HK-2 (cell line): ENCODE data around the gene UGP2.

ENCODE experiments used
- DNase-seq: peaks from one replicate; pipeline ENCODE4 v3.0.0-alpha.2; 2018; ENCODE audit not compliant: unreplicated experiment

Gene UGP2

DNA sequence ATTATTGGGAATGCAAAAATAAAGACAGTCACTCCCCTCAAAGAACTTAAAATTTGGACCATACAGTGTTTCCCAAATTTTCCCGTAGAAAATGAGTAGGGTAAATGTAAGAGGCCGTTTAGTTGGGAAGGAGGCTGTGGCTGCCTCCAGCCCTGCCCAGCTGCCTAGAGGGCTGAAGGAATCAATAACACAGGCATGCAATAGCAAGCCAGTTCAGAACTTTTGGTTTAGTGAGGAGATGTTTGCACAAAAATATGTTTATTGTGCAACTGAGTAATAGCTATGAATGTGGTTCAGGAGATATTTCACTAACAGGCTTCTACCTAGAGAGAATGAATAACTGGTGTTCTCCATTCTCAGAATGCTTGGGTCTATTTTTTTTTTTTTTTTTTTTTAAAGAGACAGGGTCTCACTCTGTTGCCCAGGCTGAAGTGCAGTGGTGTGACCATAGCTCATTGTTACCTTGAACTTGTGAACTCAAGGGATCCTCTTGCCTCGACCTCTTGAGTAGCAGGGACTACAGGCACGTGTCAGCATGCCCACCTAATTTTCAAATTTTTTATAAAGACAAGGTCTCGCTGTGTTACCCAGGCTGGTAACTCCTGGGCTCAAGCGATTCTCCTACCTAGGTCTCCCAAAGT lies 23.6 kb downstream of the UGP2 start:
- no peak for DNase-seq

DNA sequence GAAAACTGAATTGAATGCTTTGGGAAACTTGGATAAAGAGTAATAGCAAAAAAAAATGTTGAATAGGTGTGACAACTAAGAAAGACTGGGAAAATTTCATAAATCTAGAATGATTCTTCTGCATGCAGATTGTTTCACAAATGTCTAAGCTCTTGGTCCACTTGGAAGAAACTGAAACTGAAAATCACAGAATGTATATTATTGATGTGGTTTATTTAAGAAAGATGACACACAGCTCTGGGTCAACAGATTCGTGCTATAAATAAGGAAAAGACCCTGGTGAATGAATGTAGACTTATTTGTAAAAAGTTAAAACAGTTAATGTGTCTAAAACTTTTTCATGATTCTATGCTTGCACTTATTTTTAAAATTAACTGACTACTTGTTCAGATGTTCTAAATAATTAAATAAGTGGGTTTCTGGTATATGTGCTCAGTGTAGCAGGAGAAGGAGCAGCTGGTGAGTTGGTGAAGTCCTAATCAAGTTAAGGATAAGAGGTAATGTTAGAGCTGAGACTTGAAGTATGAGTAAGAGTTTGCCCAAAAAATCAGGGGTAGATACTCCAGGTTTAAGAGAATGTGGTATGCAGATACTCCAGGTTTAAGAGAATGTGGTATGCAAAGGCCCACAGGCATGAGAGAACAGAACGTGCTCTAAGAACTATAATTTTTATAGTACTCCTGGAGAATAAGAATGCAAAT lies 24.5 kb downstream of the UGP2 start:
- DNase-seq, result no peak

DNA sequence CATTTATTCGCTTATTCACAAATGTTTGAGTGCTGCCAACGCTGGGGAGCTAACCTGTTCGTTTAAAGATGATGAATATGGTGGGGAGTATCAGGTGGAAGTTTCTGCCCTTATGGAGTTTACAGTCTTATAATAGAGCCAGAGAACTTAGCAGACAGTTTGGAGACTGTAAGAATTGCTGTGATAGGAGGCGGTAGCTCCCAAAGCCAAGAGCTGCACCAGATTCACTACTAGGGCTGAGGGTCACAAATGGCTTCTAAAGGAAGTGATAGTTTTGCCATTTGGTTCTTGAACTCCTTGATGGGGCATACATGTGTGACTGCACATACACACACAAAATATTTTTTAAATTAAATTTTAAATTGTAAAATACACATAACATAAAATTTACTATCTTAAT lies 29.0 kb downstream of the UGP2 start:
- DNase-seq, result no peak

DNA sequence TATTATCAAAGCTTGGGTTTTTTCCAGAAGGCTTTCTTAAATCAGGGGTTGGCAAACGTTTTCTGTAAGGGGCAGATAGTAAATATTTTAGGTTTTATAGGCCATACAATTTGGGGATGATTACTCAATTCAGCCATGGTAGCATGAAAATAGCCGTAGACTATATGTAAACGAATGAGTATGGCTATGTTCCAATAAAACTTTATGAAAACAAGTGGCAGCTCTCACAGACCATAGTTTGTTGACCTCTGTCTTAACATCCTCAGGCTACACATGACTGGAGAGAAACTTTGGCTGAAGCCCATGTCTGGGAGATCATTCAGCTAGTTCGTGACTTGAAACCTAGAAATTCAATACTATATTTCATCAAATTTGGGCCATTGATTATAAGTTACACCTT lies 30.2 kb downstream of the UGP2 start:
- DNase-seq, result no peak

DNA sequence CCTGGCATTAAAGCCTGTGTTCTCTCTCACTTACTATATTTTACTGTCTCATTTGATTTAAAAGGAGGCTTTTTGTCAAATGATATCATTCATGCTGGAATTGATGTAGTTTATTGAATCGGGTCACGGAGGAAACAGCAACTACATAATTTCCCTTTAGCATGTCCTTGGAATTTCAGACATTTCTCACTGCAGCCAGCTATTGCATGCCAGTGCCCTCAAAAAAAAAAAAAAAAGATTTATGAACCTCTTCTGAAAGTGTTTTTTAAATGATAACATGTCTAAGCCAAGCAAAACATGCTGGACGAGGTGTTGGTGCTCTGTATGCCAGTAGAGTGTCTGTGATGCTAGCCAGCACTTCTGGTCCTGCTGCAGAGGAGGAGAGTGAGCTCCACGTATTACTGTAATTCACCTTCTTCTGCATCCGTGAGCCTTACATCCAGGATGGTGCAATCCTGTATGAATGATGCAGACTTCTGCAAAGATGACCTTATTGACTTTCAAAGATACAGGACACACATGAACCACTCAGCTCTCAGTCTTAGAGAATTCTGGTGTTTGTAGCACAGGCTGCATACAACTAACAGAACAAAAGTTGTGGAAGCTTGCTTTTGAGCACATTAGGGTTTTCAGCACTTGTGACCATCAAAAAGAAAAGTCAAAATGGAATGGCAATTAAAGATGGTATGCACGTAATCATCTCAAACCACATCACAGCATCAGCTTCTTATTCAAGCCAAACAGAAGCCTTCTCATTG lies 31.1 kb downstream of the UGP2 start:
- DNase-seq, result no peak

DNA sequence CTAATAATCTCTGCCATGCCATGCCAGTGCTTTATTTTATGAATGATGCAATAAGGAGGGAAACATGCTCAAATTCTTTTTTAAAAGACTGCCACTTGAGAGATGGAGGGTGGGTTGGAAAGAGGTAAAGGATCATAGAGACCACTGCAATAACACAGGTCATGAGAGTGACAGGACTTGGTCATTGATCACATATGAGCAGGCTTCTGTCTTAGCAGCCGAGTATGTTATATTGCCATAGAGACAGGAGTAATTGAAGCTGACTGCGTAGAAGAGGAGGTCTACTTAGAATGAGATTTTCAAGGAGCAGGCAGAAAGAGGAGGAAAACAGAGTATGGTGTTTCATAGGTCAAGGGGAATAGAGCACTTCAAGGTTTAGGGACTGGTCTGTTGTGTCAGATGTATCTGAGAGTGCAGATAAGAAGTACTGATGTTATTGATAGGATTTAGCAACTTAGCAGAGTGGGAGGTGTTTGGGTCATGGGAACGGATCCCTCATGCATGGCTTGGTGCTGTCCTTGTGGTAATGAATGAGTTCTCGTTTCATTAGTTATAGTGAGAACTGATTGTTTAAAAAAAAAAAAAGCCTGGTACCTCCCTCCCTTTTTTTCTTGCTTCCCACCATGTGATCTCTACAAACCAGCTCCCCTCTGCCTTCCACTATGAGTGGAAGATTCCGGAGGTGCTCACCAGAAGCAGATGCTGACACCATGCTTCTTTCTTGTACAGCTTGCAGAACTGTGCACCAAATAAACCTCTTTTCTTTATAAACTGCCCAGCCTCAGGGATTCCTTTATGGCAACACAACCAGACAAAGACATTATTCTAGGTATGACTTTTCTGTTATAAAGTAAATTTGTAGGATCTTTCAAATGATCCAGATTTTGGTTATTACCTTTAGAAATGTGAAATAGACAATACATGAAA lies 32.8 kb downstream of the UGP2 start:
- no peak for DNase-seq

DNA sequence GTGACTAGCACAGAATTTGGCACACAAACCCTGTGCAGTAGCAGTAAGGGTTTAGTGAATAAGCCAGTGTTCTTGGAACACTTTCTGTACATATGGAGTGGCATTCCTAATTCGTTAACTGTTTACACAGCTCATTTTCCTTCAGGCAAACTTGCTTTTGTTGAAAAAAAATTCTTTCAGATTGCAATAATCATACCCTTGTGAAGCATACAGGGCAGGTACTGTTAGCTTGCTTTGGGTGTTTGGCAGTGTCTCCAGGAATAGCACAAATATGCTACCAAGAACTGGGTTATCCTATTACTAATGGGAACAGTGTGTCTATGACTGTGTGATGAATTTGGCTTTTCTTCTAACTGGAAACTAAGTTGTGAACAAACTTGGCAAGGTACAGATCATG lies 33.4 kb downstream of the UGP2 start:
- DNase-seq, result no peak

DNA sequence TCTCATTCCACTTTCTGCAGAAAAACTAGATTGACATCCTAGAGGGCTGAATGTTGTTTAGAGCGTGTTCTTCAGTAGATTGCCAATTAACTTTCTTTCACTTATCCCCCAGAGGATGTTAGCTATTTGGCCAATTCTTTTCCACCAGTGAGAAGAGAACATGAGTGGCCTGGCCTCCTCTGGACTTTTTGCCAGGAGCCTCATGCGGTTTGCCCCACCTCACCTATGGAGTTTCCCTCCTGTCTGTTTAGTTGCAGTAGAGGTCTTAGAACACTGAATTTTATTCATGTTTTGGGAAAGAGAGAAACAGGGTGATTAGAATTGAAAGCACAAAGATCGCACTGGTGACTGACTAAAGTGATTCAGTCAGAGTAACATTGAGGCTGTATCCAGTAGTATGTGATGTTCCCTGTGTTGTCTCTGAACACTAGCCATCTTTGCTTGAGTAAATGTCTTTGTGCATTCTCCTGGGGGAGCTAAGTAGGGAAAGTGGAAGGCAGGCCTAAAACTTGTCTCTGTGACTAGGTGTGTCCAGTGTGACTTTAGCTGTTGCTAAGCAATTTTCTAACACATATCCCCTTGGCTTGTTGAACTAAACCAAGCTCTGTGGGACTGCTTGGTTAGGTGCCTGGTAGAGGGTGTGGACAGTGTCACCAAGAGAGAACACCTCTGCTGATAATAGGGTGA lies 34.0 kb downstream of the UGP2 start:
- no peak for DNase-seq

DNA sequence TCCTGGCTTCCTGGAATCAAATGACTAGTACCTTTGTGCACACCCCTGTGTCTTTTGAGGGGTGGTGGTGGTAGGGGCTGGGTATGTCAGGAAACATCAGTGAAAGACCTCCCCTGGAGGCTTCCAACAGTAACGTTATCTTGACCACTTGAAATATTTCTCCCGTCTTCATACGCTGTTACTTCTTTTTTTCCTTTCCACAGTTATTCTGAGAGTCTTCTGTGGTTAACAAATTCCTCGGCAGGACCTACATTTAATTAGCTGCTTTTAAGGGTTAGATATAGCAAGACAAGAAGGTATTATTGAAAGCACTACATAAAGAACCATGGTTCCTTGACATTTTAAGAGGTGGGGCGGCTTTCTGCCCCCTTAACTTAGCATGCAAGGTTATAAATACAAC lies 34.6 kb downstream of the UGP2 start:
- no peak for DNase-seq

DNA sequence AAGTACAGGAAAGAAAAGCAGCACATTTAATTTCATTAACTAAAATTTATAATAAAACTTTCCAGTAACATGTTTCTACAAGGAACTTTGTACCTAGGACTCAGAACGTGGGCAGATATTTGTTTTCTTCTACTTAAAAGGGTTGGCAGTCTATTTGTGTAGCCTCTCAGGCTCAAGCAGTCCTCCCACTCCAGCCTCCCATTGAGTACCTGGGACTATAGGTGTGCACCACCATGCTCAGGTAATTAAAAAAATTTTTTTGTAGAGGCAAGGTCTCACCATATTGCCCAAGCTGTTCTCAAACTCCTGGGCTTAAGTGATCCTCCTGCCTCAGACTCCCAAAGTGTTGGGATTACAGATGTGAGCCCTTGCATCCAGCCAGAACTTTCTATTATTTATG lies 36.8 kb downstream of the UGP2 start:
- DNase-seq, result no peak

DNA sequence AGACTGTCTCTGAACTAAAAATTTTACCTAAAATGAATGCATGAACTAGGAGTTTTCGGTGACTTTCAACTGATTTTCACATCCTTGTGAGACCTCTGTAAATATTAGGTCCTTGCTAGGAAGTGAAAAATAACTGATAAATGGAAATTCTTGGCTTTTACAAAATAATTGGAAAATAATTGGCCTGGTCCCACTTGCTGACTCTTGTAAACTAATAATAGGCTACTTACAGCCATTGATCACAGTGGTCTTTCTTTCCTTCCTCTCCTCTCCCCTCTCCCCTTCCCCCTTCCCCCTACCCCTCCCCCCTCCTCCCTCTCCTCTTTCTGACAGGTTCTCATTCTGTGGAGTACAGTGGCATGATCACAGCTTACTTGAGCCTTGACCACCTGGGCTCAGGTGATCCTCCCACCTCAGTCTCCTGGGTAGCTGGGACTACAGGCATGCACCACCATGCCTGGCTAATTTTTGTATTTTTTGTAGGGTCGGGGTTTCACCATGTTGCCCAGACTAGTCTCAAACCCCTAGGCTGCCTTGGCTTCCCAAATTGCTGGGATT lies 38.3 kb downstream of the UGP2 start:
- DNase-seq, result no peak

DNA sequence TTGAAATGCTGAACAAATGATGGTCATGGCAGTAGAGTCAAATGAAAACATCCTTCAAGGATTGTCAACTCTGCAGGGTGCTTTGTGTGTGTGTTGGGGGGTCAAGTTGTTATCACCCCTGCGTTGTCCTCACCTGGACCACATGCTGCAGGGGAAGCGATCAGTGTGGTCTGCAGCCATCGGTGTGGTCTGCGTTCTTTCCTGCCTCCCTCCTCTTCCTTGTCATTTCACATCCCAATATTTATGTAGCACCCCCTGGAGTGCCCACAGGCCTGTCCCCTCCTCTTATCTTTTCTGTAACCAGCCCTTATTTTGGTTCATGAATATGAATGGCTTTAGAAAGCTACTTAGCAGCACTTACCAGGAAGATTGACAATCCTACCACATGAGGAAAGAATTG lies 38.9 kb downstream of the UGP2 start:
- no peak for DNase-seq

DNA sequence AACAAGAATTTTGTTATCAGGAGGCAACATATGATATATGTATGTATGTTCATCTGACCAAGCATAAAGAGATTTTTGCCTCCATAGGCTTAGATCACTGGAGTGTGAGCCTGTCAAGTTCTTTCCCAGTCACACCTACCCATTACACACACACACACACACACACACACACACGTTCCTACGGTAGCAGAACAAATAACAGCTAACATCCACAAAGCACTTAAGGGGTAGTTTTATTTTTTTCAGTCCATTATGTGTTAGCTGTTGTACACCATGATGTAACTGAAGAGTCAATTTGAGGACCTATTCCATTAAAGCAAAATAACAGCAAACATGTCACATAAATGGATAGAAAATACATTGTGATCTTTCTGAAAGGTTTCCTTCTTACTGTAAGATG lies 39.5 kb downstream of the UGP2 start:
- DNase-seq, result no peak

DNA sequence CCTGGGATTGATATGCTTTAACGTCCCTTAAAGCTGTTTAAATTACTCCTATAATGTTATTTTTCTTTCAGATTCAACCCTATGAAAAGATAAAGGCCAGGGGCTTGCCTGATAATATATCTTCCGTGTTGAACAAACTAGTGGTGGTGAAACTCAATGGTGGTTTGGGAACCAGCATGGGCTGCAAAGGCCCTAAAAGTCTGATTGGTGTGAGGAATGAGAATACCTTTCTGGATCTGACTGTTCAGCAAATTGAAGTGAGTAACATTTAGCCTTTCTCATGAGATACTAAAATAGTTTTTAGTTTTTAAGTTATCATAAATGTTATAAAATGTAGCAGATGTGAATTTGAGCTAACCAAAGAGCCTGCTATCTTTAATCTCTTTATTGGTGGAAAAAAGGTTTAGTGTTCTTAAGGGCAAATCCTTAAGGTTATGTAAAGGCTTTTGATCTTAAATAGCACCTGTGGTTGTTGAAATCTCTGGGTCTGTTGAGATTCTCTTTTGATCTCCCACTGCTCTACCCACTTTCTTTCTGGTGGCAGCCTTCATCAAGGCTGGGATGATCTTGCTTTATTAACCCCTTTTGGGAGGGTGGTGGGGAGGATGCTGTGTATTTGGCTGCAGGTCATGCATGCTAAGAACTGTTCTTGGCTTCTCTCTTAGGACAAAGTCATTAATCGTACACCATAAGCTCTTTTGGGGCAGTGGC lies 40.9 kb downstream of the UGP2 start:
- DNase-seq, result no peak

DNA sequence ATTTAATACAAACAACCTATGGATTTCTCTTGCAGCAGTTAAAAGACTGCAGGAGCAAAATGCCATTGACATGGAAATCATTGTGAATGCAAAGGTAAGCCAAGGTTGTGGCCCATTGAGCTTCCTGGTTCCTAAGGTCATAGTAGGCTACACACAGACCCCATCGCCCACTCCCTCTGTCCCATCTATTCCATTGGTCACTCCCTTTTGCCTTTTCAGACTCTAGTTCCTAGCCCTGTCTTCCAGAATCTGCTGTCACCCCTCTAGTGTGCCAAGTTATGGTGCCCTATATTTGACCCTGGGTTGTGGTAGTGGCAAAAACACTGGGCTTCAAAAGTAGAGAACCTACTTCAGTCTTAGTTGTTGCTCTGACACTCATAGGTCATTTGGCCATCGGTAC lies 44.7 kb downstream of the UGP2 start:
- DNase-seq, result no peak

DNA sequence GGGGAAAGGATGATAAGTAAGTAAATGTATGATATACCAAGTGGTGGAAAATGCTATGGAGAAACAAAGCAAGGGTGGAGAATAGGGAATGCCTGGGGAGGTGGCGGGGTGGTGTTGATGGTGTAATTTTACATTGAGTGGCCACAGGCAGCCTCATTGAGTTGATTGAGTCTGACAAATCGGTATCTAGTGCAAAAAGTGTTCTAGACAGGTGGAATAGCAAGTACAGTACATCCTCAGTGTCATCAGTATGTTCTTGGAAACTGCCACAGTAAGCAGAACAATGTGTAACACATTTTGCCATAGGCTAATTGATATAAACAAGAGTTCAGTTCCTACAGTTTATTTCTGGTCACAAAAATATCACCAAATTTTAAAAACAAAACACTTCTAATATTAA lies 46.4 kb downstream of the UGP2 start:
- DNase-seq, result no peak

DNA sequence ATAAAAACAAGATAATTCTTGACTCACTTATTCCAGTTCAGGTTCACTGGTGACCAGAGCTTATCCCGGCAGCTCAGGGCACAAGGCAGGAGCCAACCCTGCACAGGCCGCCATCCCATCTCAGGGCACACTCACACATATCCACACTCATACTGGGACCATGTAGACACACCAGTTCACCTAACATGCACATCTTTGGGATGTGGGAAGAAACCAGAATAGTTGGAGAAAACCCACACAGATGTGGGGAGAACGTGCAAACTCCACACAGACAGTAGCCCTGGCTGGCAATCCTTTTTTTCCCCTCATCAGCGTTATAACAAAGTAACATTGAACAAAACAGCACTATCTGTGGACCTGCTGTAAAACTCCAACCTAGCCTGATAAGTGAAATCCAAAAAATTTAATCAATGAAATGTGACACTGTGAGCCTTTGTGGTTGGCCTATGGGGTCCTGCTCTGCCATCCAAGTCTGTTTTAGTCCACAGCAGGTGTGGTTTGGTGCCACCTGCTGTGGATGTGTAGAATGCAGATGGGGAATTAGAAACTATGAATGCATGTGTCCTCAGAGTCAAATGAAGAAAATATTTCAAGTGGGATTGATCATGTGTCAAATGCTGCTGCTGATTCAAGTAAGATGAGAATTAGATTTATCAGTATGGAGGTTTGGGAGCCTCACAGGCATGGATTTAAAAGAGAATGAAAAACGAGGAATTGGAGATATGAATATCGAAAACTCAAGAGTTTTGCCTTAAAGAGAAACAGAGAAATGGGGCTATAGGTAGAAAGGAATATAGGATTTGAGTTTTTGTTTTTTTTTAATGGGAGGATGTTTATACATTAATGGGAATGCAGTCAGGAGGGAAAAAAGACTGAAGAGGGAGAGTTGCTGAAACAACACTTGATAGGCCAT lies 47.0 kb downstream of the UGP2 start:
- DNase-seq, result peak; percentile 32

DNA sequence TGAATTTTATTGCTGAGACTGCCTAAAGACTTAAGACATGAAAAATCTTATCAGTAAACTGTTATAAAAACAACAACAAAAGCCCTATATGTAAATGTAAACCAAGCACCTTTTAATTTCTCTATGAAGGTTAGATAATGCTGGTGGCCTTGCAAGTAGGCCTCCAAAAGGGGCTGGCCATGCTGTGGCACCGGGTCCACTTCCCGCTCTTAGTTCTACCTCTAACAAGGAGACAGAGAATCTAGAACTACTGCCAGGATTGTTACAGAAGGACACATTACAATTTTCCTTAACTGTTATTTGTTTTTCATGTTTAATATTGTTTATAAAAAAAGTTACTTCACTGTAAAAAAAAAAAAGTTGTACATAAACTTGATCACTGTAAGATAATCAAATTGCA lies 49.0 kb downstream of the UGP2 start:
- no peak for DNase-seq

DNA sequence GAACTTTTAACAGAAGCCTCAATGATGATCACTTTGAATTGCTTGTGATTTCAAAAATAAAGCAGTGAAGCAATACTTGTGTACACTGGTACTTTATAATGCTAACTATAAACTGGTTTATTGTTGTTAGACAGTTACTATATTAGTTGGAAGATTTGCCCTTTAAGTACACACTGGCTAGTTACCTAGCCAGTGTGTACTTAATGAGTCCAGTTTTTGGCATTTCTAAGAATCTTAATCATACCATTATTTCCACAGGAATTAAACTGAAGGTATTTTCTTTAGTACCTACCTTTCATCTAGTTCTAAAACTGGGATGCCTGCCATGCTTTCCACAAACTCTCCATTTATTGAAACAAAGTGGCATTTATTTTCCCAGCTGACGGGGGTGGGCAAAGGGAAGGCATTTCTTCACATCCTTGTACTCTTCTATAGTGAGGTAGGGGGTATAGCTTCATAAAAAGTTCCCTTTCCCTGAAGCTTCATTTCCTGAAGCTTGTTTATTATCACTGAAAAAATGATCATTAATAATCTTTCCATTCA lies 49.9 kb downstream of the UGP2 start:
- no peak for DNase-seq
